ENCODE data around the gene TMEM178B.
A peak's percentile ranks its signal among the peaks of the same experiment; 100 is the strongest.
"Not testable (repeated sequence)": the region's sequence is repeated elsewhere in the genome, so short reads cannot be mapped to it uniquely, and the experiment has no call there.

TMEM178B gene

DNA sequence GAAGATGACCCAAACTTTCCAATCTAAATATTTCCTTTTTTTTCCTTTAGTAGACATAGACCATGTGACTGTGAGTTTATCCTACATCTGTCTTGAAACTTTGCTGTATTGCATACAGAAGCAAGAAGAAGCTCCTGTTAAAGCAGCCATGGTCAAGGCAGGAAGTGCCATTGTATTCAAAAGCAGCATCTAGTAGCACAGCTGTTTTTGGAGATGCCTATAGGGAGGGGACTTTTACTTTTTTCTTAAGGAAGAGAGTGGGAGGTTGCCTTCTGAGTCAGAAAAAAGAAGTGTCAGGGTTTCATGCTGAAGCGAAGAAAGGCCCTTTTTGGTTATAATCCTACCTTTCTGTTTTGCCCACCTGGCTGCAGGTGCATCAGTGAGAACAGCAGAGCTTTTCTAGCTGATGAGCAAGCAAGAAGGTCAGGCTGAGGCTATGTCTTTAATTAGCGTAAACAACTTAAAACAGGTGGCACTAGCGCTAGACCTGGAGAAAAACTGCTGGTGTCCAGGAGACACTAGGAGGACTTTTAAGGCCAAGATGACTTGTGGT lies 243.2 kb downstream of the TMEM178B start:
- DNase-seq: no peak

DNA sequence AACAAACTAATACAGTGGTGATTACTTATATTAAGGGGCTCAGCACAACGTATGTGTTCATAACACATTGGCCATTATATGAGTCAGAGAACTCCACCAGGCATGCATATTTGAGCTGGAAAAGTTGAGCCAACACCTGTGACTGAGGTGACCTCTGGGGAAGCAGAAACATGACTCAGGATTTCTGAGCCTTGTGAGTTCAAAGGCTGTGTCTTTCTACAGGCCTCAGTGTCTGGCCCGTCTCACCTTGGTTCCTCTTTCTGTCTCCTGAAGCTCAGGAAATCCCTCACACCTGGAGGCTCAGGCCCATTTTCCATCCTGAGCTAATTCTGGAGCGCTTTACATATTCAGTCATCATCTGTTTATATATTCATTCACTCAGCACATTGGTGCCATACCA lies 246.4 kb downstream of the TMEM178B start:
- no peak for DNase-seq

DNA sequence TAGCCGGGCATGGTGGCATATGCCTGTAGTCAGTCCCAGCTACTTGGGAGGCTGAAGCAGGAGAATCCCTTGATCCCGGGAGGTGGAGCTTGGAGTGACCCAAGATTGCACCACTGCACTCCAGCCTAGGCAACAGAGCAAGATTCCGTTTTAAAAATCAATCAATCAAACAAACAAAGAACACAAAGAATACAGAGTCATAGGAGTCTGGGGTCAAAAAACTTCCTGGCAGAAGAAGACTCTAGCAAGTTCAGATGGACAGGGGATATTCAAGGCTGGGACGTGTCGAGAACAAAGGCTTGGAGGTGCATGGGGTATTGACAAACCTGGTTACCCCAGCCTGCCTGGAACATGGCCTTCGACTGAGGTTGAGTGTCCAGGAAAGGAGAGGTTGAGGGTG lies 248.5 kb downstream of the TMEM178B start:
- no peak for DNase-seq

DNA sequence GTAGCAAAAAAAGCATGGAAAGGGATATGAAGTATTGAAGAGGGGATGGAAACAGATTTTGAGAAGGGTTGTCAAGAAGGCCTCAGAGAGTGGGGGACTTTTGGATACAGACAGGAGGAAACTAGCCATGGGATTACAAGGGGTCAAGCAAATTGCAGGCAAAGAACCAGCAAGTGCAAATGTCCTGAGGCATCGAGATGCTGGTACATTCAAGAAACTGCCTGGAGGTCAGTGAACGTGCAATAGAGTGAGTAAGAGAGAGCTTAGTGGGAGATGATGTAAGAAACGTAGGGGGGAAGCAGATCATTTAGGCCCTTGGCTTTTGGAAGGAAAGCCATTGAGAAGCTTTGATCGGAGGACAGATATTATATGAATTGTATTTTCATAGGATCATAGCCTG lies 250.0 kb downstream of the TMEM178B start:
- DNase-seq: no peak

DNA sequence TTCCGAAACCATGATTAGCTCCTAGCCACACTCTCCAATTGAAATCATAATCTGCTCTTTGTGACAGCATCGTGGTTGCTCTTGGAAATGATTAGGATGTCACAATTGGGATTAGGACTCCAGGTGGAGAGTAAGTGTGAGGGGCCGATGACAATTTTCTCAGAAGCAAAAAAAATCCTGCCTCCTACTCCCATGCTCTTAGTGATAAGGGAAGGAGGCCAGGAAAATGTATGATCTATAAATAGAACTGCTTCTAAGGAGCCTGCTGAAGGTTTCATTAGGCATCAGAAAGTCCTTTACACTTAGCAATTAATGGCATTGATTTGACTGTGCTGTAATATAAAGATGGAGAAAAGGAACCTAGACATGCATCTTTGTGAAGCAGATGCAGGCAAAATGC lies 251.0 kb downstream of the TMEM178B start:
- no peak for DNase-seq

DNA sequence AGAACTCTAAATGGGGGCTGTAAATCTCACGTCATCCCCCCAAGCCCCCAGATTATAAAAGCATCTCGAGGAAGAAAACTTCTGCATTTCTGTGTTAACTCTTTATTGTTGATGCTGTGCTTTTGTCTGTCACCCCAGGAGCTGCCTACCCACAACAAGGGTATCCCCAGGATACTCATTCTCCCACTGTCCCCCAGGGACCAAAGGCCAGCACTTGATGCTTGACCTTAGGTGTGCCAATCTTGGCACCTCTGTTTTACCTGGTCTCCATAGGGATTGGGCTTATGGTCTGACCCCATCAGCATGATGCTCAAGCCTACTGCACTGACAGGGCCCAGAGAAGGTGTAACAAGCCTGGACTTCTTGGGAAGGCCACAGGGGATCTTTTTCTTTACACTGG lies 251.4 kb downstream of the TMEM178B start:
- DNase-seq: no peak

DNA sequence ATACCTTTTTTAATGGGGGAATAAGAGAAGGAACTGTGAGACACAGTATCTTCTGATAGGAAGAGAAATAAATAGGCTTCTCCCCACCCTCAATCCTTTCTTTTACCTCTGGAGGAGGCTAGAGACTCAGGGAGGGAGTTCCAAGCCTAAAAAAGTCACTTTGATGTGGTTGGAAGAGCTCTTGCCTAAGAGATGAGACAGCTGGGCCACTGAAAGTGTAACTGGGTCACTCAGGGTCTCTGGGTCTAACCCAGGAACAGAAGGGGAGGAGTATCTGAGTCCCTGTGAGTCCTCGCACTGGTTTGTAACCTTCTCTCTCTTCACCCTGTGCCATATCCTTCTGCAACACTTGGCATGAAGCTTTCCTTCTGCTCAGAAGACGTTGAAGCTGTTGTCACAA lies 254.4 kb downstream of the TMEM178B start:
- DNase-seq: no peak

DNA sequence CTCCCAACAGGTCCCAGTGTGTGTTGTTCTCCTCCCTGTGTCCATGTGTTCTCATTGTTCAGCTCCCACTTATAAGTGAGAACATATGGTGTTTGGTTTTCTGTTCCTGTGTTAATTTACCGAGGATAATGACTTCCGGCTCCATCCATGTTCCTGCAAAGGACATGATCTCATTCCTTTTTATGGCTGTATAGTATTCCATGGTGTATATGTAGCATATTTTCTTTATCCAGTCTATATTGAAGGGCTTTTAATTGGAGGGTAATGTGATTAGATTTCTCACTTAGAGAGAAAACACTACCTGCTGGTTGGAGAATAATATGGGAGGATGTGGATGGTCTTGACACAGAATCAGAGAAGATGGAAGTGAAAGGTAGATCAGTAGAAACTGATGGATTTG lies 256.4 kb downstream of the TMEM178B start:
- not testable (repeated sequence) for DNase-seq

DNA sequence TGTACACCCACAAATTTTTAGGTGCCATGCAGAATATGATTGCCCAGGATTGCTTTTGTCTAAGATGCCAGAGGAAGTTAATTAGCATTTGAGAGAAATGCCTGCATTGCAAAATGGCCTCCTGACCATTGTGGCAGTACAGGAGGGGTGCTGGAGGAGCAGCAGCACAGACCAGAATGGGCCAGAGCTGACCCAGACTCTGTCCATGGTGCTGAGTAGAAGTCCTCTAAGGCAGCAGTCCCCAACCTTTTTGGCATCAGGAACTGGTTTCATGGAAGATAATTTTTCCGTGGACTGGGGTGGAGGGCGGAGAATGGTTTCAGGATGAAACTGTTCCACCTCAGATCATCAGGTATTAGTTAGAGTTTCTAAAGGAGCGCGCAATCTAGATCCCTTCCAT lies 259.6 kb downstream of the TMEM178B start:
- DNase-seq: no peak

DNA sequence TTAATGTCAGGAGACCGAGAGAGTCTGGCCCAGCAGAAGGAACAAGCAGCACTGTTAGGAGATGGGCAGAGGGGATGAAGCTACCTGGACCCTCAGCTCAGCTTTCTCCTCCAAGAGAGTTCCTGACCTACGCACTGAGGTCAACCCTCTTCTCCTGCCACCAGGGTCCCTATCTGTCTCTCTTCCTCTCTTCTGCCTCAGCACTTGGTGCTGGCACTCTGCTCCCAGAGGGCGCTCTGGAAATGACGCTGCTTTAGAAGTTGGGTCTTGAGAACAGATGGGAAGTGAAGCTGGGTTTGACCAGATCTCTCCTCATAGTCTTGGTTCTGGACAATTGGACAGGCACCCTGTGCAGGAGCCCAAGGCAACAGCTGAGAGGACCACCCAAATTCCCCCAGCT lies 261.3 kb downstream of the TMEM178B start:
- DNase-seq: no peak

DNA sequence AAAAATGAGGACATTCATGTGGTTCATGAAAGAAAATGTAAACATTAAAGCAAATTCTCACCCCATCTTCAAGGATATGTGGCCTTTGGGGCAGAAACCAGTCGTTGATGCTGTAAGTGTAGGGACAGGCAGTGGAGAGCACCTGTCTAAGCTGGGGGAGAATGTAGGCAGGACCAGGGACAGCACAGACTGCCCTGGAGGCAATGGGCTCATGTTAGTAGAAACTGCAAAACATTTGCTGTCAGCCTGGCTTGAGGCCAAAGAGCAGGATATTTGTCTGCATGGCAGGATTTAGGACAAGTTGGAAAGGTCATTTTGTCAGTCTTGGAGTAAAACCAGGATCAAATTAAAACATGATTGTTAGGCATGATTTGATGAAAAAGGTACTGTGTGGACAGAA lies 265.7 kb downstream of the TMEM178B start:
- no peak for DNase-seq

DNA sequence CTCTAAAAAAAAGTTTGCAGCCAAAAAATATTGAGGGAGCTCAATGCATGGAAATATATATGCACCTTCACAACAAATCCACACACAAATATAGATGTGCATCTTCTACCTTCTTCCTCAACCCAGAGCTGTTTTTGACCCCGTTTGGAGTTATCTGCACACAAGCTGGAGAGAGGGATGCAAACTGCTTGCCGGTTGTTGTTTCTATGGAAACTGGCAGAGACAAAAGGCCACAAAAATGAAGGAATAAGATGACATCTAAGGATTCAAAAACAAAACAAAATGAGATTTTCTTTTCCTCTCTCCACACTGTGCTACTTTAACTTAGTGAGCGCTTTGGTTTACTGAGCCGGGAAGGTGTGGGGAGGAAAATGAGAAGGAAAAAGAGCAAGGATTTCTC lies 267.1 kb downstream of the TMEM178B start:
- DNase-seq: no peak

DNA sequence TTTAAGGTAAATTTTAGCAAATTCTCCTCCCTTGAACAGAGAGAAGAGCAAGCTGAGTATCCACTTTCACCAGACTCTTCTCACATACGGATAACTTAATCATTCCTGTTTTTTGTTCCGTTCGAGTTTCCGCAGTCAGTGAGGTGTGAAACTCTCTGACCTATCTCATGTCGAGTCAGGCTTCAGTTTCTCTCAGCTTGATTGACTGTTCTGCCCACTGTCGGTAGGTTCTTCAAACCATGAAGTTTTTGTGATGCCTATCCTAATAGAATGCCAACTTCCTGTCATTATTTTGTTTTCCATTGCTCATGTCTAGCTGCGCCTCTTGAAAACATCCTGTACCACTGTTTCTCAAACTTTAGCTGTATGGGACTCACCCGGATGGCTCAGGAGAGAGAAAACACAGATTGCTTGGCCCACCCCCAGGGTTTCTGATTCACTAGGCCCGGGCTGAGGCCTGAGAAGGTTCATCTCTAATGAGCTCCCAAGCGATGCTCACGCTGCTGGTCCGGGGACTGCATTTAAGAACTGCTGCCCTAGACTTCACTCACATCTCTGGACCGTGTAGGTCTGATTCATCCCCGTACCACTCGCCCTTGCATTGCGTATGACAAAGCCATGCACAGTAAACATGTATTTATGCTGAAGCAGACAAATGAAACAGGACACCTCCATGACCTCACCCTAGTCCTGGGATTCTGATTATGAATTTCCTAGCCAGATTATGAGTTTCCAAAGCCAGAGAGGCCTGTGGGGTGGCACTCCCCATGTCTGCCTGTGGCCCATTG lies 269.0 kb downstream of the TMEM178B start:
- no peak for DNase-seq

DNA sequence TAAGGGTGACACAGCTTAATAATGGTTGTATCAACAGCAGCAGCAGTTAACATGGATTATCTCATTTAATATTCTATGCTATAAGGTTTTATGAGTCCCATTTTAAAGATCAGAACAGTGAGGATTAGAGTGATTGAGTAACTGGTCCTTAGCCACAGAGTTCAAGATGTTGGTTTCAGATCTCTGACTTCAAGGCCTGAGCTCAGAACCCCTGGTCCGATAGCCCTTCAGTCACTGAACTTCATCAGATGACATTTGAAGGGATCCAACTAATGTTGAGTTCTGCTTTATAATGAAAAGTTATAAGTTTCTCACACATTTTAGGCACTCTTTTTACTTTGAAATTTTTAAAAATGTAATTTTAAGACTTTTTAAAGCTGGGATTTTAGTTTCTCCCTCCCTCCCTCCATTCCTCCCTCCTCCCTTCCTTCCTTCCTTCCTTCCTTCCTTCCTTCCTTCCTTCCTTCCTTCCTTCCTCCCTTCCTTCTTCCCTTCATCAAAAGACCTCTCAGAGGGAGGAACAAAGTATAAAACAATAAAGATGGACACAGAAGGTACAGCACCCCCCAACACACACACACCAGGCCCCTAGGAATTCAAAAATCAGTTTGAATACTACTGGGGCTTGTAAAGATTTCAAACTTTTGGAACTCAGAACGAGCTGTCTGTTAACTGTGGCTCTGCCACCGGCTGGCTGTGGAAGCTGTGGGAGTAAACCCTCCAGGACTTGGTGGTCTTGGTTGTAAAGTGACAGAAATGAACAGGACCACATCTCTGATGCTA lies 270.5 kb downstream of the TMEM178B start:
- DNase-seq: no peak

DNA sequence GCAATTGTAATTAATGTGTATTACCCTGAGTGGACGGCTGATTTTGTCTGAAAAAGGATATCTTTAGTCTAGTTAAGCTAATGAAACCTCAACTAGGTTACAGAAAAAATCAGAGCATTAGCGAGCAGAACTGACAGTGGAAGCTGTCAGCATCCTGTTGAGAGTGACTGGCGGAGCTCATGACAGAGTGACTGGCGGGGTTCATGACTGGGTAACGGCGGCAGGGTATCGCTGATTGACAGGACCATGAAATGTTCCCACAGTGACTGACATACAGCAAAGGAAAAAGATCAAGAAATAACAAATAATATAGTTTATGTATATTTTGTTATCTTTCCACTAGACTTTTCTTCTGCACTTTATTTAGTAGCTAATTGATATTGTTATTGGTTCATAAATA lies 274.9 kb downstream of the TMEM178B start:
- DNase-seq: no peak

DNA sequence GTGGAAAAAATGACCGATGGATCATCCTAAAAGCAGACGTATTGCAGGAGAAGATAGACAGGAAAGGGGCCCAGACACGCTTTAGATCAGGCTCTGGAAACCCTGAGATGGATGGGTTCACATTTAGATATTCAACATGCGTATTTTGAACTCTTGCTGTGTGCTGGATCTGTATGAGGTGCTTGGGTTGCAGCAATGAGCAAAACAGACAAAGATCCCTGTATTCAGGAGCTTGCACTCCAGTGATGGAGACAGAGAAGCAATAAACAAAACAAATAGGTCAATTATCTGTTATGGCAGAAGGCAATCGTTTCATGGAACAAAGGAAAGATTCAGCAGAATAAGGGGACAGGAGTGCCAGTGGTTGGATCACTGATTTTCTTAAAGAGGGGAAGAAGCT lies 275.5 kb downstream of the TMEM178B start:
- DNase-seq: no peak

DNA sequence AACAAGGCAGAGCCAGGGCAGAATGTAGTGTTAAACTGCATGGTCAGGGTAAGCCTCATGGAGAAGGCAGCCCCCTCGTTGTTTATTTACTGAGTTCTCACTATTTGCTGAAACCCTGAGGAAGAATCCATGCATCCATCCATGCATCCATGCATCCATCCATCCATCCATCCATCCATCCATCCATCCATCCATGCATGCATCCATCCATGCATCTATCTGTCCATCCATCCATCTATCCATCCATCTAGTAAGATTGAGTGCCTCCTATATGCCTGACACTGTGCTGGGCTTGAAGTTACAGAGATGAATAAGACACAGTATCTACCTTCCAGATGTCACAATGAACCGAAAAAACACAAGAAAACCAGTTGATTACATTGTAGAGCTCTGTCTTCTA lies 275.9 kb downstream of the TMEM178B start:
- no peak for DNase-seq

DNA sequence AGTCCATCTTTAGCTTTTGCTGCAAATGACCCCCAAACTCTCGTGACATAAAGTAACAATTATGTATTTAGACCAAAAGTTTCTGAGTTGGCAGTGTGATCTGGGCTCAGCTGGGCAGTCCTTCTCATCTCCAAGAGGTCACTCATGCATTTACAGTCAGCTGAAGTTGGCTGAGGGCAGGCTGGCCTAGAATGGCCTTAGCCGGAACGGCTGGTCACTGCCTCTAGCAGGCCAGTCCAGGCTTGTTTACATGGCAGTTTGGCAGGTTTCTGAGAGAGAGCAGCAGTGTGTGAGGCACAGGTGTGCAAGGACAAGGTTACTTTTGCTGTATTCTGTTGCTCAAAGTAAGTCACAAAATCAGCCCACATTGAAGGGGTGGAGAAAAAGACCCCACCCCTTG lies 277.3 kb downstream of the TMEM178B start:
- DNase-seq: no peak

DNA sequence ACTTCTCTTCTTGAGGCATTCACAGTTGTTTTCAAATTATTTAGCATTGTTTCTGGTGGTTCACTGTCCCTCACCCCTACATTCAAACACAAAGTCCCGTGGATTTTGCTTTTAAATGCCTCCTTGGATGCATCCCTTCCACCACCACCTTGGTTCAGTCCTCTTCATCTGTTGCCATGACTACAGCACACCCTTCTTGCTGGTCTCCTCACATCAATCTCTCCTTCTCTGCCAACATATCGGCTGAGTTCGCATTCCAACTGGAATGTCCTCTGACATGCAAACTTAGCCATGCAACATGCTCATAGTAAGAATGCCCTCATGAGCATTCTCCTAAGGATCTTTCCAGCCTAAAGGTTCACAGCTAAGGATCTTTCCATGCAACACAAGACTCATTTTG lies 279.1 kb downstream of the TMEM178B start:
- DNase-seq: no peak

DNA sequence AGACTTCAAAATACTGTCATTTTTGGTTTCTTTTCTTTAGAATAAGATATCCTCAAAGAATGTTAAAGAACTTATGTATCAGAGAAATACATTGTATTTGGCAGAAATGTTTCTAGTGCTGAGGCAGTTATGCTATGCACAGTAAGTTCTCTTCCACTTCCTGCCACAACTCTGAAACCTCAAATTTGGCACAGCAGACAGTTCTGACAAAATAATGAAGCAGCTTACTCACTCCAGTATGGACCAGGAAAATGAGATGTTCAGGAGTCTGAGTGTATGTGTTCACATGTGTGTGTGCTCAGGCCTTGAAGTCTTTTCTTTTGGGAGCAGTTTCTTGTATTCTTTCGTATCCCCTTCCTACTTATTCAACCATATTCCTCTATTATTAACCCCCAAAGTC lies 280.4 kb downstream of the TMEM178B start:
- no peak for DNase-seq

DNA sequence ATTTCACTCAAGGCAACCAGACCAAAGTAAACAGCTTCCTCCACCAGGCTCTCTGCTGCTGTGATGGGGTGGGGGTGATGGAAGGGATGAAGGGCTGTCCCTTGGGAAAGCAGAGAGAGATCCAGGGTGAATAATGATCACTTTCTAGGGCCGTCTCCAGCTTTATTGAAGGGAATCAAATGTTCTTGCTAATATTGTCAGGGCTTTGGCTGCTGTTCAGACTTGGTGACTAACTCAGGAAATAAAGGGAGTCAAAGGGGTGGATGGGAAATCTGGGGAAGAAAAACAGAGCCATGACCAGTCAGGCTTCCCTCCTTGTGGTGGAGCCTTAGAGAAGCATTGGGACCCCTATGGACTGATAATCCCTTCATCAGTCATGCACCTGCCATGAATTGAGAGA lies 281.2 kb downstream of the TMEM178B start:
- peak; percentile 15 to 27 for DNase-seq

DNA sequence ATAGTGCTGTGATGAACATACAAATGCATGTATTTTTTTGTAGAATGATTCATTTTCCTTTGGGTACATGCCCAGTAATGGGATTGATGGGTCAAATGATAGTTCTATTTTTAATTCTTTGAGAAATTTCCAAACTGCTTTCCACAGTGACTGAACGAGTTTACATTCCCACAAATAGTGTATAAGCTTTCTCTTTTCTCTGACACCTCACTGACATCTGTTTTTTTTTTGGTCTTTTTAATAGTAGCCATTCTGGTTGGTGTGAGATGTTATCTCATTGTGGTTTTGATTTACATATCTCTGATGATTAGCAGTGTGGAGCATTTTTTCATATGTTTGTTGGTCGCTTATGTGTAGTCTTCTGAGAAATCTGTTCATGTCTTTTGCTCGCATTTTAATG lies 282.3 kb downstream of the TMEM178B start:
- no peak for DNase-seq

DNA sequence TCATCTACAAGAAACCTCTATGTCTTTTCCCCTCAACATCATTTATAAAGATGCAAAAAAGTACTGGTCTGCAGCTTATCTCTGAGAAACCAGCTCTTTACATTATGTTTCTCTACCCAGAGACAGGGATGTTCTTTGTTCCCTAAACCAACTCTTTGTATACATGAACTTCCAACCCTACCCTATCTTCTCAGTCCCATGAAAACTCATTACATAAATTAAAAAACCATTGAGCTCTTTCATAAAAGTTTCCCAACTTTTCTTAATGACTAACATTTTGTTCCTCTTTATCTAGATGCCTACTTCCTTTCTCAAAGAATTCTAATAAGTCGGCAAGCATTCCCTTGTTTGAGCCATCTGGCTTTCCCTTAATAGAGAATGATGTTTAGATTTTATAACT lies 284.5 kb downstream of the TMEM178B start:
- no peak for DNase-seq

DNA sequence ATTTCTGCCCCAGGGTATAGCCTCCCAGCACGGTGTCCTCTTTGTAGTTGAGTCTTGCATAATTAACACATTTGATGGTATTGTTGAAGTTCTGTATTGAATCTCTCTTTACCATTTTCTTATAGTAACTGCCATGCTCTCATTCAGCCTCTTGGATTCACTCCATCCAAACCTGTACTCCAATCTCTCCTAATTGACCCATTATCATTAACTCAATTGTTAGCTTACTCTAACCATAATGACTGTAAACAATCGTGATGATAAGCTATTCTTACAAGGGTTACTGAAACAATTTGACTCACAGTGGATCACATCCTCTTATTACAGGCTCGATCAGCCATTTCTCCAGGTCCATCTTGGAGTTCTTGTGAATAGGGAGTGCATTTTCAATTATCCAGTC lies 285.4 kb downstream of the TMEM178B start:
- no peak for DNase-seq

All from hippocampal formation (tissue), 2 donors.